ENCODE results near the gene LRRC4C.

The LRRC4C gene

DNA sequence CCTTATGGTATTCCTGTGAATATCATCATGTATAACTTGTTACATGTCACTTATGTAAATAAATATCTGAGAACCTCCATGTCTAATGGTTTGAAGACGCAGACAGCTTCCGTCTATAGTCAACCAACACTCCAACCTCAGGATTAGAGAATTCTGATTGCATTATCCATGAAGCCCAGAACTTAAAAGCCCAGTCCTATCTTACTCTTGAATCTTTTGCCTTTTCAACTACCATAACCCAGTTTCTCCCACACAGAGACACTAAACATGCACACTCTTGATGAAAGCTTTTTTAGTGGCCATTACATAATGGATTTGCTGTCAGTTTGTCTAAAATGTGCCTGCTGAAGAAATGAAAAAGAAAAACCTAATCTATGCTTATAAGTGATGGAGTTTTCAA lies 1219.2 kb downstream of the LRRC4C start:
- no peaks in the 10 kb centered on the region for H3K9me3 ChIP-seq (ENCODE audit: control insufficient read depth, low read depth, low read length)
- H3K9ac ChIP-seq (ENCODE audit: low read length) = no peak overlapping the region
- no peaks in the 10 kb centered on the region for H3K36me3 ChIP-seq (ENCODE audit: control insufficient read depth, low read depth, low read length)
- H3K4me3 ChIP-seq (ENCODE audit: low read length) = no peak overlapping the region
- no peaks in the 10 kb centered on the region for H3K4me1 ChIP-seq (ENCODE audit: control insufficient read depth, low read depth, low read length)
- H3K27ac ChIP-seq (ENCODE audit: low read length) = no peak overlapping the region
- H3K27me3 ChIP-seq (ENCODE audit: control insufficient read depth, insufficient read depth, low read length) = no peaks in the 10 kb centered on the region

- H3K9ac ChIP-seq (ENCODE audit: low read length) = no peak overlapping the region
- no peaks in the 10 kb centered on the region for H3K27me3 ChIP-seq (ENCODE audit: control insufficient read depth, insufficient read depth, low read length)
- H3K4me3 ChIP-seq (ENCODE audit: low read length) = no peak overlapping the region
- no peak overlapping the region for H3K27ac ChIP-seq (ENCODE audit: low read length)
- H3K36me3 ChIP-seq (ENCODE audit: control insufficient read depth, low read depth, low read length) = no peaks in the 10 kb centered on the region
- no peaks in the 10 kb centered on the region for H3K9me3 ChIP-seq (ENCODE audit: control insufficient read depth, low read depth, low read length)
- no peaks in the 10 kb centered on the region for H3K4me1 ChIP-seq (ENCODE audit: control insufficient read depth, low read depth, low read length)
Measured at GRCh38 chr11:40236526-40236925, 1222.9 kb downstream of the LRRC4C start.

GRCh38 chr11:40235841-40236240 lies 1223.6 kb downstream of the LRRC4C start:
- no peak overlapping the region for H3K9ac ChIP-seq (ENCODE audit: low read length)
- no peak overlapping the region for H3K27ac ChIP-seq (ENCODE audit: low read length)
- H3K36me3 ChIP-seq (ENCODE audit: control insufficient read depth, low read depth, low read length) = no peaks in the 10 kb centered on the region
- H3K9me3 ChIP-seq (ENCODE audit: control insufficient read depth, low read depth, low read length) = no peaks in the 10 kb centered on the region
- H3K4me1 ChIP-seq (ENCODE audit: control insufficient read depth, low read depth, low read length) = no peaks in the 10 kb centered on the region
- no peak overlapping the region for H3K4me3 ChIP-seq (ENCODE audit: low read length)
- H3K27me3 ChIP-seq (ENCODE audit: control insufficient read depth, insufficient read depth, low read length) = no peaks in the 10 kb centered on the region

GRCh38 chr11:40230821-40231220 lies 1228.6 kb downstream of the LRRC4C start:
- H3K9ac ChIP-seq (ENCODE audit: low read length) = no peak overlapping the region
- no peak overlapping the region for H3K27ac ChIP-seq (ENCODE audit: low read length)
- peaks cover 26% of the 10 kb centered on the region for H3K4me1 ChIP-seq (ENCODE audit: control insufficient read depth, low read depth, low read length)
- no peaks in the 10 kb centered on the region for H3K27me3 ChIP-seq (ENCODE audit: control insufficient read depth, insufficient read depth, low read length)
- no peaks in the 10 kb centered on the region for H3K36me3 ChIP-seq (ENCODE audit: control insufficient read depth, low read depth, low read length)
- H3K4me3 ChIP-seq (ENCODE audit: low read length) = no peak overlapping the region
- no peaks in the 10 kb centered on the region for H3K9me3 ChIP-seq (ENCODE audit: control insufficient read depth, low read depth, low read length)

- no peak overlapping the region for H3K27ac ChIP-seq (ENCODE audit: low read length)
- H3K4me1 ChIP-seq (ENCODE audit: control insufficient read depth, low read depth, low read length) = peaks cover 26% of the 10 kb centered on the region
- no peak overlapping the region for H3K9ac ChIP-seq (ENCODE audit: low read length)
- no peaks in the 10 kb centered on the region for H3K27me3 ChIP-seq (ENCODE audit: control insufficient read depth, insufficient read depth, low read length)
- H3K36me3 ChIP-seq (ENCODE audit: control insufficient read depth, low read depth, low read length) = no peaks in the 10 kb centered on the region
- no peaks in the 10 kb centered on the region for H3K9me3 ChIP-seq (ENCODE audit: control insufficient read depth, low read depth, low read length)
- no peak overlapping the region for H3K4me3 ChIP-seq (ENCODE audit: low read length)
Measured at GRCh38 chr11:40228662-40229061, 1230.8 kb downstream of the LRRC4C start.

DNA sequence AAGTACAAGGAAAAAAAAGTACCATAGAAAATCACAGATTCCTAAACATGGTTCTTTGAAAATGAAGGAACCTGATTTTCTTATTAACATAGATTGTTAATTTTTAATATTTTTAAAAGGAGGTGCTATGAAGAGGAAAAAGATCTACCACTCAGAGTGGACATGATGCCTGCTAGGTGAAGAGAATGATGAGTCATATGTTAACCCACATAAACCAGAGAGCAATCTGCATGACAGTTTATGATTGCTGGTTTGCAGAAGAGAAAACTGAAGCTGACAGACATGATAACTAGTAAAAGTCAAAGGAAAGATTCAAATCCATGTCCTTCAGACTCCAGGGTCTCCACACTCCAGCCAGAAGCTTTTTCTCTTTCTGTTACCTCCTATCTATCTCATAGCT lies 1231.7 kb downstream of the LRRC4C start:
- Histone ChIP-seq H3K27me3 (ENCODE audit: control insufficient read depth, insufficient read depth, low read length) (no peaks in the 10 kb centered on the region), H3K27ac (ENCODE audit: low read length) (no peak overlapping the region), H3K4me3 (ENCODE audit: low read length) (no peak overlapping the region), H3K36me3 (ENCODE audit: control insufficient read depth, low read depth, low read length) (no peaks in the 10 kb centered on the region), H3K9me3 (ENCODE audit: control insufficient read depth, low read depth, low read length) (no peaks in the 10 kb centered on the region), H3K9ac (ENCODE audit: low read length) (no peak overlapping the region), H3K4me1 (ENCODE audit: control insufficient read depth, low read depth, low read length) (peaks cover 26% of the 10 kb centered on the region)

DNA sequence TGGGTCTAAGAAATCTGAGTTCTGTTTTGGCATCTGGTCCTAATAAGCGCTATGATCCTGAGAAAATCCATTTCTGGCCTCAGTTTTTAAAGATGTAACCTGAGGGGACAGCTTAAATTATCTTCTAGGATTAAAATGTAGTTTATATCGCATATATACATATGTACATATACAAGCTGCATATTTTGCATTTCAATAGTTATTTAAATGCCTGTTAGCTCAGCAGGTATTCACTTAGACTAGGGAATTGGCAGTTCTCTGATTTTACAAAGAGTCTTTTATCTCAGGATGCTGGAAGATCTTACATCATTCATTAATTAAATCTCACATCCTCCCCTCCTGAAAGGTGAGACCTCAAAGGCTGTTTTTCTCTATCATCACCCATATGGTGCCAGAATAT lies 1232.8 kb downstream of the LRRC4C start:
- no peak overlapping the region for H3K4me3 ChIP-seq (ENCODE audit: low read length)
- H3K27me3 ChIP-seq (ENCODE audit: control insufficient read depth, insufficient read depth, low read length) = no peaks in the 10 kb centered on the region
- H3K36me3 ChIP-seq (ENCODE audit: control insufficient read depth, low read depth, low read length) = no peaks in the 10 kb centered on the region
- H3K4me1 ChIP-seq (ENCODE audit: control insufficient read depth, low read depth, low read length) = peaks cover 26% of the 10 kb centered on the region
- H3K9me3 ChIP-seq (ENCODE audit: control insufficient read depth, low read depth, low read length) = no peaks in the 10 kb centered on the region
- H3K9ac ChIP-seq (ENCODE audit: low read length) = no peak overlapping the region
- H3K27ac ChIP-seq (ENCODE audit: low read length) = no peak overlapping the region

GRCh38 chr11:40223596-40224330 lies 1235.7 kb downstream of the LRRC4C start:
- peaks cover 34% of the 10 kb centered on the region for H3K4me1 ChIP-seq (ENCODE audit: control insufficient read depth, low read depth, low read length)
- no peak overlapping the region for H3K9ac ChIP-seq (ENCODE audit: low read length)
- H3K36me3 ChIP-seq (ENCODE audit: control insufficient read depth, low read depth, low read length) = no peaks in the 10 kb centered on the region

DNA sequence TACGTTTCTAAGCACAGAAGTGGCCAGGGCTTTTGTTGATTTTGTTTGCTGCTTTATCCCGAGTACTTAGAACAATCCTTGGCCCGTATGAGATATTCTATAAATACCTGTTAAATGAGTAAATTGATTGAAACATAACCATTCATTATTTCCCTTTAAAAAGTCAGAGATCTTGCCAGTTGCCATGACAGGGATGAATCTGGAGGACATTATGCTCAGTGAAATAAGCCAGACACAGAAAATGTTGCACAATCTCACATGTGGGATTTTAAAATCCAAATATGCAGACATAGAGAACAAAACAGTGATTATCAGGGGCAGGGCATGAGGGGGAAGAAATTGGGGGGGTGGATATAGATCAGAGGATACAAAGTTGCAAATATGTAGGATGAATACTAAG lies 1240.1 kb downstream of the LRRC4C start:
- Histone ChIP-seq H3K4me1 (ENCODE audit: control insufficient read depth, low read depth, low read length) (peaks cover 9% of the 10 kb centered on the region), H3K27ac (ENCODE audit: low read length) (no peak overlapping the region), H3K4me3 (ENCODE audit: low read length) (no peak overlapping the region), H3K36me3 (ENCODE audit: control insufficient read depth, low read depth, low read length) (no peaks in the 10 kb centered on the region), H3K27me3 (ENCODE audit: control insufficient read depth, insufficient read depth, low read length) (no peaks in the 10 kb centered on the region), H3K9ac (ENCODE audit: low read length) (no peak overlapping the region), H3K9me3 (ENCODE audit: control insufficient read depth, low read depth, low read length) (no peaks in the 10 kb centered on the region)

More at GRCh38 chr11:40223596-40224330, 1235.7 kb downstream of the LRRC4C start:
- H3K27ac ChIP-seq (ENCODE audit: low read length) = no peak overlapping the region
- H3K27me3 ChIP-seq (ENCODE audit: control insufficient read depth, insufficient read depth, low read length) = no peaks in the 10 kb centered on the region
- H3K4me3 ChIP-seq (ENCODE audit: low read length) = no peak overlapping the region
- H3K9me3 ChIP-seq (ENCODE audit: control insufficient read depth, low read depth, low read length) = no peaks in the 10 kb centered on the region

- no peak overlapping the region for H3K9ac ChIP-seq (ENCODE audit: low read length)
- H3K4me3 ChIP-seq (ENCODE audit: low read length) = no peak overlapping the region
- H3K4me1 ChIP-seq (ENCODE audit: control insufficient read depth, low read depth, low read length) = peaks cover 9% of the 10 kb centered on the region
- H3K27me3 ChIP-seq (ENCODE audit: control insufficient read depth, insufficient read depth, low read length) = no peaks in the 10 kb centered on the region
- no peaks in the 10 kb centered on the region for H3K36me3 ChIP-seq (ENCODE audit: control insufficient read depth, low read depth, low read length)
- H3K27ac ChIP-seq (ENCODE audit: low read length) = no peak overlapping the region
- no peaks in the 10 kb centered on the region for H3K9me3 ChIP-seq (ENCODE audit: control insufficient read depth, low read depth, low read length)
Measured at GRCh38 chr11:40215556-40215955, 1243.9 kb downstream of the LRRC4C start.

DNA sequence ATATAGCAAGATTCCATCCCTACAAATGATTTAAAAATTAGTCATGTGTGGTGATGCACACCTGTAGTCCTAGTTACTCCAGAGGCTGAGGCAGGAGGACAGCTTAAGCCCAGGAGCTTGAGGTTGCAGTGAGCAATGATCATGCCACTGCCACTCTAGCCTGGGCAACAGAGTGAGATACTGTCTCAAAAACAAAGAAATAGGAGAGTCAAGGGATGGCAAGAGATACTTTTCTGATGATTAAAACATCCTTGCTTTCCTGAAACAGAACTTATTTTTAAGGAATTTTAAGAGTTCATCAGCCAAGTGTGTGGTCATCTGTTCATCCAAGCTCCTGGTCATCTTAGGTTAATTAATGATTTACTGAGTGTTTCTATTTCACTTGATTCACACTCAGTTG lies 1252.0 kb downstream of the LRRC4C start:
- H3K27me3 ChIP-seq (ENCODE audit: control insufficient read depth, insufficient read depth, low read length) = peaks cover 66% of the 10 kb centered on the region
- H3K9me3 ChIP-seq (ENCODE audit: control insufficient read depth, low read depth, low read length) = no peaks in the 10 kb centered on the region
- peaks cover 38% of the 10 kb centered on the region for H3K4me1 ChIP-seq (ENCODE audit: control insufficient read depth, low read depth, low read length)
- H3K9ac ChIP-seq (ENCODE audit: low read length) = no peak overlapping the region
- no peak overlapping the region for H3K4me3 ChIP-seq (ENCODE audit: low read length)
- no peaks in the 10 kb centered on the region for H3K36me3 ChIP-seq (ENCODE audit: control insufficient read depth, low read depth, low read length)
- H3K27ac ChIP-seq (ENCODE audit: low read length) = no peak overlapping the region

GRCh38 chr11:40204228-40204627 lies 1255.2 kb downstream of the LRRC4C start:
- Histone ChIP-seq H3K9ac (ENCODE audit: low read length) (no peak overlapping the region), H3K27me3 (ENCODE audit: control insufficient read depth, insufficient read depth, low read length) (peaks cover 89% of the 10 kb centered on the region), H3K4me3 (ENCODE audit: low read length) (no peak overlapping the region), H3K27ac (ENCODE audit: low read length) (no peak overlapping the region), H3K9me3 (ENCODE audit: control insufficient read depth, low read depth, low read length) (no peaks in the 10 kb centered on the region), H3K36me3 (ENCODE audit: control insufficient read depth, low read depth, low read length) (no peaks in the 10 kb centered on the region), H3K4me1 (ENCODE audit: control insufficient read depth, low read depth, low read length) (peaks cover 47% of the 10 kb centered on the region)

All from iPS-18a (cell line).